Stimulated activated CD4-positive, alpha-beta T cell treated with anti-CD3 and anti-CD28 coated beads, Interleukin-4, amount 100 ng/mL, for 1 hour (primary cell): Measurements from ENCODE around the gene TRIM44.

Source experiments
- DNase-seq: peaks from one replicate; pipeline ENCODE4 v3.0.0-alpha.2; 2020

Gene TRIM44

DNA sequence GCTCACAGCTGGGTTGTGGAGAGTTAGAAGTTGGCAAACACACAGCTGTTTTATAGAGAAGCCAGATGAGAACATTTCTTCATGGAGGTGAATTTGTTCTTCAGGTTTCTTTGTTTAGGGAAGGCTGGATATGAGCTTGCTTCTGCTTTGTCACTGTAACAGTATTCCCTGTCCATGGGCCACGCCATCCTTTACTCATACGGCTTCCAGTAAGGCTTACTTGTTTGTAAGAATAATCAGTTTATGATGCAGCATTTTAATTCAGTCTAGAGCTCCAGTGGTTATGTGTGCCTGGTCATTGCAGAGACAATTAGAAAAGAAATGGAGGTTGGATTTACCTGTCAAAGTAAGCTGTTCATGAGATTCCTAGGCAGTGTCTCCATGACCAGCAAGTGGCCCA, 131.8 kb downstream of the TRIM44 start:
- no peak for DNase-seq

DNA sequence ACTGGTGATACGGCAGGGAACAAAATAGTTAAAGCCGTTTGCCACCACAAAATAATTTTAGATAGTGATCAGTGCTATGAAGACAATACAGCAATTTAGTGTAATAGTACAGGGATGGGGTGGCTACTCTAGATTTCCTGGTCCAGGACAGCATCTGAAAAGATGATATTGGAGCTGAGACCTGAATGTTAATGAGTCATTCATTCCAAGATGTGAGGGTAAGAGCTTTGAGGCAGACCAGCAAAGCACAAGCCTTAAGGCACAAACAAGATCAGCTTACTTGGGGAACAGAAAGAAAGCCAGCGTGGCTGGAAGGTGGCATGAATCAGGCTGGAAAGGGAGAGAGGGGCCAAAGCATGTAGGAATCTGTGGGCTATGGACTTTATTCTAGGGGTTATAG, 132.3 kb downstream of the TRIM44 start:
- DNase-seq, result no peak

DNA sequence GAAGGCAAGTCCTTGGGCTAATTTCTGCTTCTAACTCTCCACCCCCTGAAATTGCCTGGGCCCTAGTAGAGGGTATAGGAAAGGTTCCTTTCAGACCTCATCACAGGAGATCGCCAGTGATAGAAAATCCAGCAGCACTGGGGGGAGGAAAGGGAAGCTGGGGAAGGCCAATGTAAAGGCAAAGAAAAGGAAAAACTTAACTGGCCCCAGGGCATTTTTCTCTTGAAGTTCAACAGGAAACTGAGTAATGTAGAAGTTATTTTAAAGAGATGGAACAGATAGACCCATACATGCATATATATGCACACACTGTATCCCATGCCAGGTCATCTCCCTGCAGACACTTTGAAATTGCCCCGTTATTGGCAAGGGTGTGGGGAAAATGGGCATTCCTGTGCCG, 134.0 kb downstream of the TRIM44 start:
- DNase-seq, result no peak

DNA sequence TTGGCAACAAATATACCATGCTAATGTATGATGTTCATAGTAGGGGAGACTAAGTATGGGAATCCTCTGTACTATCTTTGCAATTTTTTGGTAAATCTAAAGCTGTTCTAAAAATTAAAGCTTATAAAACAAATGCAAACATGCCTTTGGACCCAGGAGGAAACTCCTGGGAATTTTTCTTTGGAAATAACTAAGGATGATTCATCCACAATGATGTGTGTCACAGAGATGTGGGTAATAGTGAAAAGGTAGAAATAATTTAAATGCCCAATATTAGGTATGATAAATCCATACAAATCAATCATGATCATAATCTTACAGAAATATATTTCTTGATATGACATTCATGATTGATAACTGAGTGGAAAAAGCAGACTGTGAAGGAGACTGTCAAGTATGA, 135.8 kb downstream of the TRIM44 start:
- no peak for DNase-seq

DNA sequence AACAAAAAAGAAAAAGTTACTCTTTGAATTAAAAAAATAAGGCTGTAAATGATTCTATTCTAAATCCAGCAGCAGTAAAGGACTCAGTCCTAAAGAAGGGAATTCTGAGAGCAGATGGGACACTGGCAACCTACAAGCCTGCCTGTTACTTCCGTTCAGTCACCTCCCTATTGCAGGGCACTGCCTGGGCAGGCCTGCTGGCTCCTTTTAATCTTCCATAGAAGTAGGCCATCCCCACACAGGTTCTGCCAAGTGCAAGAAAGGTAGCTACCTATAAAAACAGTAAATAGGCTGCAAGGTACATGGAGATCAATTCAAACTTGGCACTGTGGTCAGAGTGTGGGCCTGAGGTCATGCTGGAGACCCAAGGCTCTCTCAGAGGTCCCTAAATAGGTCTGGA, 136.4 kb downstream of the TRIM44 start:
- DNase-seq, result no peak

DNA sequence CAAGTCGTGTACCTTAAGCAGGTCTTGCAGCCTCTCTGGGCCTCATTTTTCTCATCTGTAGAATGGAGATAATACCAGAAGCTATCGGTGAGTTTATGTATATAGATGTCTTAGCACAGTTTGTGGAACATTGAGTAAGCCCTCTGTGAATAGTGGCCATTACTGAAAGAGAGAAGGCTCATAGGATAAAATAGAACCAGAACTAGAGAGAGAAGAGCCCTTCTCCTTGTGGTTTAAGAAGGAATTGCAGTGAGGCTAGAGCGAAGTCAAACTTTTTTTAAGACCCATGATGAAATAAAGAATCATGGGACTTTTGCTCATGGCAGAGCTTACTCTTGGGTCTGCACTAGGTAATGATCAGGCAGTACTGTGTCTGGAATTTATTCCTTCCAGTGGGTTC, 137.1 kb downstream of the TRIM44 start:
- no peak for DNase-seq

DNA sequence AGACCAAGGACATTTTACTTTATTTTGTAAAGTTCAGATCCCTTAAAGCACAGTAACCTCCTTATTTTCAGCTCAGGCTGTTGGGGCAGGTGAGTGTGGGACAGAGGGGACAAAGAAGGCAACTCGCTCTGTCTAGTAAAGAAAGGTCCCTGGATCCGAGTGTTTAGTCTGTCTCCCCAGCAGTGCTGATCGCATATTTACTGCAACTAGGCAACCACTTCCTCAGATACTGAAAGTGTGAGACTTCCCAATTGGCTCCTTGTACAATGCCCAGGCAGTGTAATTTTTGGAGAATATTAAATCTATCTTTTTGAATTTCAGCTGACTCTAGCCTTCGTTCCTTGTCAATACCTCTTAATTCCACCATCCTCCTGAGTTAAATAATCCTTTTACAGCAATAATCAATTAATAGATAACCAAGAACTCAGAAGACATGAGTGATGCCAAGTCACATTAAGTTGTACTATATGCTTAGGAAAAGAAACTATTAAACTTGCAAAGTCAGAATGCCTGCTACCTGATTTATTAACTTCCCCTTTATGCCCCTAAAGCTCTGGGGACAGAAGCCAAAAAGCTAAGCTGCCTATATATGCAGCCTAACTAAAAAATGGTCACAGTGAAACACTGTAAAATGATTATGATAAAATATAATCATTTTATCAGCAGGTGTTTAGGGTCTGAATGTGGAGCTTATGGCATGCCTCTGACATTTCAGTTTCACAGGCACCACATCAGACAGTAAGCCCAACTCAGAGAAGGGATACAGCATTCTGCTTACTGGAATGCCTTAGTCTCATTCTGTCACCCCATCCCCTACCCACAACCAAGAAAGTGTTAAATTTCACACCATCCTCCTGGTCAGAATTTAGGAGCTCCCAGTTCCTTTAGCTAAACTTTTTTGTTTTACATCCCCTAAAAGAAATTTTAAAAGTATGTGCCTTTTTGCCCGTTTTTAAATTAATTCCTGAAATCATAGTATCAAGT, 138.7 kb downstream of the TRIM44 start:
- no peak for DNase-seq

DNA sequence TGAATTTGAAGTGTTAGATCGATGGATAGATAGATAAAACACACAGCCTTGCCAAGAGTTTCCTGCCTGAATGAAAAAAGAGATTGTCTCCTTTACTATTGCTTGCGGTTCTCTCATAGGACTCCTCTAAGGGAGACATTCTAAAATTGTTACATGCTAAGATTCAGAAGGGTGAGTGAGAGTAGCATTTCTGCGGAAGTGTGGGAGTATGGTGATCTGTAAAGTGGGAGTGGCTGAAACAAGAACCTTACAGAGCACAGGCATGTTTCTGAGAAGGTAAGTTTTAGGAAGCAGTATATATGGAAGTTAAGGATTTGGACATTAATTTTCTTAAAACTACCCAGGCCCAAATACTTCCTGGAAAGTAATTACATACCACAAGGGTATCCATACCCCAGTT, 139.6 kb downstream of the TRIM44 start:
- no peak for DNase-seq

DNA sequence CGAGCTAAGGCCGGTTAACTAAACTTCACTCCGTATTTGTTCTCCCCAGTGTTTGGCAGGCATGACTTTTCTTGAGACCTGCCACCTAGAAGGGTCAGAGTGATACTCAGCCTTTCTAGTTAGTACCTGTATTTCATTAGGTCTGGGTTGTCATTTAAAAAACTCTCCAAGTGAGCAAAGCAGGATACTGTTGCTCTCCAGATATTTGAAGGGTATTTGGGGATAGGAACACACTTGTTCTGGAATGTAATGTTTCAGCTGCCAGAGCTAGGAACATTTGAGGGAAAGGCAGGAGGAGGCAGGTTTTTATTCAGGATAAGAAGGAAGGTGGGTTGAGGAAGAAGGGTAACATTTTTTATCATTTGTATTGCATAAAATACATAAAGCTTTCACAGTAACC, 140.1 kb downstream of the TRIM44 start:
- no peak for DNase-seq

DNA sequence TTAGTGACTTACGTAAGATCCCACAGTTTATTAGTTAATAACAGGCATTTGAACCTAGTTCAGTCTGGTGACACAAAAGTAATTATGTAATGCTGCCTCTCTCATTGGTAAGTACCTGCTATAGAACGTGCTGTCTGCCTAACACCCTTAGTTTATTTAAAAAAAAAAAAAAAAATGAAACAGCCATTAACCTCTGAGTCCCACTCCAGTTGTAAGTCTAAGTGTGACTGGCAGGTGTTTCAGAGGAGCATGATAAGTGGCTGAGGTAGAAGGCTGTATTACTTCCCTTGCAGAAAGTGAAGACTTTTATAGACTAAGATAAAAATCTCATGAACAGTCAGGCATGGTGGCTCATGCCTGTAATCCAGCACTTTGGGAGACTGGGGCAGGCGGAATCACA, 140.5 kb downstream of the TRIM44 start:
- no peak for DNase-seq

DNA sequence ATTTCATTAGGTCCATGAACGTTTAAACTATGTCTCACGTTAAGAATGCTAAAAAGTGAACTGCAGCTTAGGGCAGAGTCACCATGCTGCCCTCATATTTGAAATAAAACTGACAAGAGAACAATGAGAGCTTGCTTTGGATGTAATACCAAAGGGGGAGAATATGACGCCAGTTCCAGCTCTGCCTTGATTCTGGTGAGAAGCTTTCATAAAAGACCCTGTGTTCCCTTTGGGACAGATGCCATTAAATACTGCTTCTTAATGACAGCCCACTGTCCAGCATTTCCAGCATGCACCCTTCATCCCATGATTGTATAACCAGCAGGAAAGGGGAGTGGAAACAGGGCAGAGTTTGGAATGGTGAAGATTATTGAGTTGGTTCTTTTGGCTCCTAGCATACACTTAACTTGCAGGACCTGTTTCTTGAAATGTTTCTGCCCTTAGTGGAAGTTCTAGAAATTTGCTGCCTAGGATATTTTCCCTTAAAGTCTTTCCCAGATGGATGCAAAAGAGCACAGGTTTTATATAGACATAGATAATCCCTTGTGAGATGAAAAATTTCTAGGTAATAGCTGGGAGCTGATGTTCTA, 142.0 kb downstream of the TRIM44 start:
- DNase-seq, result no peak

DNA sequence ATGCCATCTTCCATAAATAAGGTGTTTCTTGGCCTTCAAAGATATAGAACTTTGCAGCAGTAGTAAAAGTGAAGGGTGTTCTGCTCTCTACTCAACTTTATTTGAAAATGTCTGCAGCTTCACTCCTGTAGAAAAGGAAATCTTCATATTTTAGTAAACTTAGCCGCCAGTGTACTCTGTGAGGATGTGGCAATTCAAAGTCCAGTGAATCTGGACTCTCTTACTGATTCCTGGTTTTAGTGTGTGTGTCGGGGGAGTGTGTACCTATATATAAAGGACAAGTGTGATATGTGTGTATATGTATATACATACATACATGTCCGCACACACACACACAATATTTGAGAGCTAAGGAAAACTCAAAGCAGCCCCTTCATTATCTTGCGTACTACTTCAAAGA, 147.0 kb downstream of the TRIM44 start:
- no peak for DNase-seq

DNA sequence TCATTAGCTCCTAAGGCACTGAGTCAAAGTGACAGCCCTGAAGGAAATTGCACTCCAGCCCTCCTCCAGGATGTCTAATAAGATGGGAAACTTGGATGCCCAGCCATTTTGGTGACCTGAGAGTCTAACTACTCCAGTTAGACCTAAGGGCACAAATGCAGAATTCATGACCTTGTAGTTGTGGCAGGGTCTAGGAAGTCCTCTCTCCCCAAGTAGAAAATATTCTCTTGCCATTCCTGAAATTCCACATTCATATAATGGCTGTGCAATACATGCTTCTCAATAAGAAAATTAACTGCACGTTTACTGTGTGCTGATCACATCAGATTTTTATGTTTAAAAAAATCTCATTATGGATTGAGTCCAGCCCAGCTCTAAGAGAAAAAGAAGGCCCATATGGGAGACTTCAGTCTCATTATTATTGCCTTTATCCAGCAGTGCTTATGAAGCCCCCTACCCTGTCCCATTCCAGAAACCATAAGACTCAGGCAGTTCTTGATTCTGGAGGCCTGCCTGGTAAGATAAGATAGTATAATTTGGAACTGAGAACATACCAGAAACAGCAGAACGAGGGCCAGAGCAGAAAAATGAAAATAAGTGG, 147.6 kb downstream of the TRIM44 start:
- DNase-seq, result no peak

DNA sequence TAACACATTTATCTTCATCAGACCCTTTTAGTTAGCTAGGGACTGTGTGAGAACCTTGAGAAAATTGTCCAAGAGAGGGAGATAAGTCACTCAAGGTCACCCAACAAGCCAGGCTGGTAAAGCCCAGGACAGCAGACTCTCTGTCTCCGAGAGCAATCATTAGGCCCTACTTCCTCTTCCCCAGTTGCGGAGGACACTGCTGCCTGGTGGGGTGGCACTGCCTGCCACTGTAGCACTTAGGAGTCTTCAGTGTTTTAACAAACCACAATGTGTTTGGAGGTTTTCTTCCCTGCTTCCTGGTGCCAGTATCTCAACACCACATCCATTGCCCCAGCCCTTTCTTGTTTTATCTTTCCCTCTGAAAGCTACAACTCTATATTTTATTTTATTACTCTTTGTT, 149.2 kb downstream of the TRIM44 start:
- no peak for DNase-seq

DNA sequence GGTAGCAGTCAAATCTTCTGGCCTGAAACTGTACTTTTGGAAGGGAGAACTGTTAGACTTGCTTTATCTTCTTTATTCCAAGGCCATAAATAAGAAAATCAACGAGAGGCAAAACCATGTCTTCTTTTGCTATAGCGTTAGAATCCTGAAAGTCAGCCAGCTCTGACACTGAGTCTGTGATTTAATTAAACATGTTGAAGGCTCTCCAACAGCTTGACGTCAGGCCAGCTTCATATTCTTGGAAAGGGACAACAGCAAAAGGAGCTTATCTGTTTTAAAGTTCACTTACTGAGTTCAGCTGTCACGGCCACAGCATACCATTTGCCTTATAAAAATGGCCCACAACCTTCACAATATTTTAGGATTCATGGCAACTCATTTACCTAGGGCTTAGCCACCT, 150.3 kb downstream of the TRIM44 start:
- no peak for DNase-seq

DNA sequence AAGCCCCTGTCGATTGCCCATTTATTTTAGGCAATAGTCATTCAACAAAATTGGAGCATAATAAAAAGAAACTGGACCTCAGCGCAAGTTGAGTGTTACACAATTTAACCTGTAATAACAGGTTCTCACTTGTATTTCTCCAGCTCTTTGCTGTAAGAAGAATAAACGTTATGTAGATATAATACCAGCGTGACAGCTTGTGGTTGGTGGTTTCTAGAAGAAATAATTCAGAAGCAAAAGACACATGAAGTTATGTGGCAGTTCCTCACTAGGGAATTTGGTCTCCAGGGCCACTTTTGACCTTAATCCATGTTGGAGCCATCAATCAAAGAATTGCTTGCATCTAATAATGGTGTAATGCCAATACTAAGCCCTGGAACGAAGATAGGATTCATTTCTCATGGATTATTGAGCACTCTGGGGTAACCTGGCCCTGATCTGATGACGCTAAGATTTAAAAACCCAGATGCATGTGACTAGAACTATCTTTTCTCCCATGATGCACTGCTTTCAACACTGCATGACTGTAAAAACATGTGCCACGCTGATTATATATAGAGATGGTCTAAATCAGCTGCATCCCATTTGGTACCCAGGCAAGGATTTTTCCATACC, 151.6 kb downstream of the TRIM44 start:
- no peak for DNase-seq

DNA sequence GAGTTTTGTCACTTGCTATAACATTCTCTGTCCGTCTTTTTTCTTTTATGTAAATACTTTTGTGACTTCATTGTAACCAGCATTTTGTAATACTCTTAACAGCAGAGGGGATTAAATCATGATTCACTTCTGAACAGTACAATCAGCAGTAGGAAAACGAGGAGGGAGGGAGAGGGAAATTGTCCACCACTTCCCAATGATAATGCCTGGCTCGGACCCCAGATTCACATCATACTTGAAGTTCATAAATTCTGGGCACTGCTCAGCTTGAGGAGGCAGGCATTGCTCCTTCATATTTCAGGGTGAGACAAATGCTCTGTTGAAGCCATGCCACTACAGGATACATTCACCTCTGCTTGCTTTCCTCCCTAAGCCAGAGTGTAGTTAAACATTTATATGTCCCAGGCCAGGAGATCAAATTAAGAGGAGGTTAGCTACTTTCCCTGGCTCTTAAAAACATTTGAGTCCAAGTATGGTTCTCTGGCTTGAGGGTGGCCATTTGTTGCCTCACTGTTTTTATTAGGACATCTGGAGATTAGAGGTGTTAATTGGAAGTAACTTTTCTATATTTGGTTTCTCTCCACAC, 152.2 kb downstream of the TRIM44 start:
- DNase-seq, result no peak

DNA sequence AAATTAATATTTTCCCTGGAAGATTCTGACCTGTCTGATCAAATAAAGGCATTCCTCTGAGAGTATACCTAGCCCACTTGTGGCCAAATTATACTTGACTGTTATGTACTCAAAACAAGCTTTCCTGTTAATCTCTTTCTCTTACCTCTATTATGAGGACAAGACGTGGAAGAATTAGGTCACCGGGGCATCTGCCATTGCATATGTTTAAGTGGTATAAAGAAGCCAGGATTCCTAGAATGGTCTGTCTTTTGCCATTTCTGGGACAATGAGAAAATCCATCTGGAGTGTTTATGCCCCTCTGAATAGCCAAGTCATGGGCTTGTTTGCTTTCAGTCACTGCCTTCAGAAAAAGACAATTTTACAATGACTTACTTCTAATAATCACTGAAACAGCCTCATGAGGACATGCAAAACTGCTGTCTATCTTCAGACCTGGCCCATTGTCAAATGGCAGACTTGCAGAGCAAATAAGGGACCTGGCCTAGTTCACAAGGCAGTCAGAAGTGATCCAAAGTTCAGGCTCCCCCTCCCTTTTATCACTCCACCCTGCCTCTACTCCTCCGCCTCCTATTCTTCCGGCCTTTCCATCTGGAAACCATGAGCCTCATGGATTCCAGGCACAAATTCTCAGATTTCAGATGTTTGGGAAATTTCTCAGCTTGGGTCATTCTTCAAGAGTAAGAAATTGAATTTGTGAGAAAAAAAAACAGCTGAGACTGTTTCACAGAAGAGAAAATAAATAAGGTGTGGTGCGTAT, 153.2 kb downstream of the TRIM44 start:
- no peak for DNase-seq

DNA sequence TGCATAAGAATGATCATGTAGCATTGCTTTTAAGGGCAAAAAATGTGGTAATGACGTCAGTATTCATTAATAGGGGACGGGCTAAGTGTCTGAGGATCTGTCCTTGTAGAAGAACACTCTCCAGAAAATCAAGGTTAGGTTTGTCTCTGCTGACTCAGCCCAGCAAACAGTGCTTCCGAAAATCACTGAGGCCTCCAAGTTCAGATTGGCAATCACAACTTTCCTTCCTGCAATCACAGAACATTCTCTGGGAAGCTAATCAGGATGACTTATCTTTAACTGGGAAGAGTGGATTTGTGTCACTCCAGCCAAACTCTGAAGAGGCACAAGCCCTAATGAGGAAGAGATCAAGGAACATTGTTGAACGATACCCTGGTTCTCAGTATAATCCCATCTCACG, 158.0 kb downstream of the TRIM44 start:
- DNase-seq, result no peak

DNA sequence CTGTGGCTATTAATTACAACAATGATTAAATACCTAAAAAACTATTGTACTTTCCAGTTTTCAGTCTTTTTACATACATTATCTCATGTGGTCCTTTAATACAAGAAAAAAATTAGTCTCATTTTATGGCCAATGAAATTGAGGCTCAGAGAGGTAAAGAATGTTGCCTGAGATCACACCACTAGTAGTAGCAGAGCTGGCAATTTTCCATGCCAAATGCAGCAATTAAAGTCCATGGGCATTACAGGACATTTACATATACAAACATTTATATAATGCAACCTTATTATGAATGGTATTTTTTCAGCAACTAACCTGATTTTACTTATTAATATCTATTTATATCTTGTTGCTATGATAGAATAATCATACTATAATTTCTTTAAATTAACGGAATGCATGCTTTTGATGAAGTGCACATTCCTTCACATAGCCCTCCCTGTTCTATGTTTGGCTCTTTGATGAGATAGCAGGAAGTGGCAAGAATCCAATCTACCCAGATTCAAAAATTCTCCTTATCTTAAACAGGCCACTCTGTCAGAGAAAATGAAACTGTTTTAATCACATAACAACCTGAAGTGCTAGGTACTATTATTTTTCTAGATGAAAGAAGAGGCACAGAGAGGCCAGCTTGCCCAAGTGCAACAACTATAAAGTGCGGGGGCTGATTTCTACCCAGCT, 160.4 kb downstream of the TRIM44 start:
- no peak for DNase-seq

DNA sequence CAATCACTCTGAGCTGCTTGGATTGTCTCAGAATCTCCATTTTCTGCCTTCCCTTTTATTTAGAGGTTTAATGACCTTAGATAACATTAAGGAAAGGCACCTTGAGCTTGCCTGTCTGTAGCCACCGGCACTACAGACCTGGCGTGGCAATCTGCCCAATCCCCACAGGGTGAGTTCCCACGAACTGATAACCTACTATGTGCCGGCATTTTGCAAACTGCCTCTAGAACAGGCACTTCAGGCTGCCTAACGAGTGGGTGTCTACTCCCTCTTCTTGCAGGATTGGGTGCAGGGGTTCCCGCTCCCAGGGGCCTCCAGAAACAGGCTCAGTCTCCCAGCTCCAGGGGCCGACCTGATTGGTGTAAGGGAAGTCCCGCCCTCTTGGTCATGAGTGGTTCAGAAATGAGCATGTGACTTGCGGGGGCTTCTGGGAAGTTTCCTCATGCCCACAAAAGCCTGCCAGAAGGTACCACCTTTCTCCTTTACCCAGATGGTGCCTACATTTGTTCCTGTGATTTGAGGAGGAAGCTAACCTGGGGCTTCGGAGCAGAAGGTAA, 161.2 kb downstream of the TRIM44 start:
- no peak for DNase-seq

DNA sequence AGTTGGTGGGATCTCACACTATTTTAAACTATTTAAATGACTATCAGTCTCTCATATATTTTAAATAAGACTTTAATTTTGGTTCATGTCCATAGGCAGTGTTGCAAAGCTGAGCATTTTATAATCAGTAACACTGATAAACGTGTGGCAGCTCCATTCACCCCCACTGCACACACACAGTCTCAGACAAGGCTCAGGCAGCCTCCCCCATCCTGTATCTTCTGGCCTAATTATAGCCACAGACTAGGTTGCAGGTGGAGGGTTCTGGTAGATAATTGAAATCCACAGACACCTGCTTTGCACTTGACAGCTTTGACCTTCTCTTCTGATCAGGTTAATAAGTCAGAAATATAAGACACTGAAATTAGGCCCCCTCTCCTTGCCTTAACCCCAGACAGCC, 162.8 kb downstream of the TRIM44 start:
- no peak for DNase-seq
